Retinal pigment epithelial cell (primary cell): ENCODE results near the gene PHKB.

Experiments used
- DNase-seq: peaks from one replicate; pipeline ENCODE4 v3.0.0-alpha.2; 2010; ENCODE audit warnings: low read depth
- H3K4me3 ChIP-seq: 2 replicates; pipeline ENCODE4 v1.5.1; 2011; ENCODE audit warnings: mild to moderate bottlenecking, low read length, control low read depth, moderate library complexity
- TF ChIP-seq, protein P1 (sequence below): conservative IDR thresholded peaks from 2 replicates; pipeline ENCODE4 v1.5.1; 2011; ENCODE audit warnings: low read depth, low read length, control low read depth, inconsistent platforms

PHKB gene

DNA sequence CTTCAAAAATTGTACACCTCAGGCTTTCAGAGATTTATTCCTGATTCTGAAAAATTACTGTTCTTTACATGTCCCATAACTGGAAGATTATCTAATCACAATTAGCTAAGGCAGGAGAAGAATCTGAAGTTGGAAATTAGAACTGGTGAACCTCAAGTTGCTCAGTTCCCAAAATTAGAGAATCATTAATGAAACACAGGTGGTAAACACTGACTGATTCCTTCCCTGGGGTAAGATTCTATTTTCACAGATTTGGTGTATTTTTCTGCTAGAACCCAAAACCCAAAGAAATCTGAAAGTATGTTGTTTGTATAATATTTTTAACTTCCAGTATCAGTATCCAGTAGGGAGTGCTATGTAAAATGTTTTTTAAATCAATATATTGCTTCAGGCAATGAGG lies 25.7 kb downstream of the PHKB start:
- no peak overlapping the region for H3K4me3 ChIP-seq
- no peak for DNase-seq
- TF ChIP-seq, protein P1, sequence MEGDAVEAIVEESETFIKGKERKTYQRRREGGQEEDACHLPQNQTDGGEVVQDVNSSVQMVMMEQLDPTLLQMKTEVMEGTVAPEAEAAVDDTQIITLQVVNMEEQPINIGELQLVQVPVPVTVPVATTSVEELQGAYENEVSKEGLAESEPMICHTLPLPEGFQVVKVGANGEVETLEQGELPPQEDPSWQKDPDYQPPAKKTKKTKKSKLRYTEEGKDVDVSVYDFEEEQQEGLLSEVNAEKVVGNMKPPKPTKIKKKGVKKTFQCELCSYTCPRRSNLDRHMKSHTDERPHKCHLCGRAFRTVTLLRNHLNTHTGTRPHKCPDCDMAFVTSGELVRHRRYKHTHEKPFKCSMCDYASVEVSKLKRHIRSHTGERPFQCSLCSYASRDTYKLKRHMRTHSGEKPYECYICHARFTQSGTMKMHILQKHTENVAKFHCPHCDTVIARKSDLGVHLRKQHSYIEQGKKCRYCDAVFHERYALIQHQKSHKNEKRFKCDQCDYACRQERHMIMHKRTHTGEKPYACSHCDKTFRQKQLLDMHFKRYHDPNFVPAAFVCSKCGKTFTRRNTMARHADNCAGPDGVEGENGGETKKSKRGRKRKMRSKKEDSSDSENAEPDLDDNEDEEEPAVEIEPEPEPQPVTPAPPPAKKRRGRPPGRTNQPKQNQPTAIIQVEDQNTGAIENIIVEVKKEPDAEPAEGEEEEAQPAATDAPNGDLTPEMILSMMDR: no peak

DNA sequence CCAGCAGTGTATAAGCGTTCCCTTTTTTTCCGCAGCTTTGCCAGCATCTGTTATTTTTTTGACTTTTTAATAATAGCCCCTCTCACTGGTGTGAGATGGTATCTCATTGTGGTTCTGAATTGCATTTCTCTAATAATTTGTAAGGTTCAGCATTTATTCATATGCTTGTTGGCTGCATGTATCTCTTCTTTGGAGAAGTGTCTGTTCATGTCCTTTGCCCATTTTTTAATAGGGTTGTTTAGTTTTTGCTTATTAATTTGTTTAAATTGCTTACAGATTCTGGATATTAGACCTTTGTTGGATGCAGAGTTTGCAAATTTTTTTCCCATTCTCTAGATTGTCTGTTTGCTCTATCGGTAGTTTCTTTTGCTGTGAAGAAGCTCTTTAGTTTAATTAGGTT lies 26.9 kb downstream of the PHKB start:
- DNase-seq: no peak
- TF ChIP-seq, protein P1: no peak
- no peak overlapping the region for H3K4me3 ChIP-seq

DNA sequence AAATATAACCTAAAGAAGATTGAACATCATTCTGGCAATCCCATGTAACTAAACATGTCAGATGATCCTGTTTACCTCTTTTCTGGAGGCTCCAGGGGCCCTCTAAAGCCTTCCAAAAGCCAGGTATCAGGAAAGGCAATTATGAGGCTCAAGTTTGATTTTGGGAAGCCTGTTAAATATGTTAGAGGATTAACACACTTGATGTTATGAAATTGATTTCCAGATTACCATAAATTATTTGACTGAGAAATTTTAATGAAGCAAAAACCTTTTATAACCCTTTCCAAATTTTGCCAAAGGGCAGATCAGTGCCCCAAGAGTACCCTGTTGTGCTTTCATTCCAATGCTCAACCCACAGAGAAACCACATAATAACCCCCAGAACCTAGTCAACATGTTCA lies 29.3 kb downstream of the PHKB start:
- no peak for DNase-seq
- TF ChIP-seq, protein P1: no peak

DNA sequence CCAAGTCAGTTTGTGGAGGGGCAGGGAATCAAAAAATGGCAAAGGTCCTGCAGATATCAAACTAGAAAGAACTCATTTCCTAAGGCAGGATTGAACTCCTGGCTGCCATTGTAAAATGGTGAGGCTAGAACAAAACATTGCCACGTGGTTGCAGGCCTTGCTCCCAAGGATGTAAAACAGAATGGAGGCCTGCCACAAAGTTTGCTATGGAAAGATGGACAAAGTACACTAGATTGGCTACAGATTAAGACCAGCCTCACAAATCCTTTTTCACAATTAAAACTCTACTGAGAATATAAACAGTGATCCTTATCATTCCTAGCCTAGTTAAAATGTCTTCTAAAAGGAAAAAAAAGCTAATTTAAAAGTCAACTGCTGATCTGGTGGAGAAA lies 30.9 kb downstream of the PHKB start:
- DNase-seq: no peak
- TF ChIP-seq, protein P1: no peak
- H3K4me3 ChIP-seq: no peak overlapping the region

More for the DNA sequence above, 29.3 kb downstream of the PHKB start:
- no peak overlapping the region for H3K4me3 ChIP-seq

DNA sequence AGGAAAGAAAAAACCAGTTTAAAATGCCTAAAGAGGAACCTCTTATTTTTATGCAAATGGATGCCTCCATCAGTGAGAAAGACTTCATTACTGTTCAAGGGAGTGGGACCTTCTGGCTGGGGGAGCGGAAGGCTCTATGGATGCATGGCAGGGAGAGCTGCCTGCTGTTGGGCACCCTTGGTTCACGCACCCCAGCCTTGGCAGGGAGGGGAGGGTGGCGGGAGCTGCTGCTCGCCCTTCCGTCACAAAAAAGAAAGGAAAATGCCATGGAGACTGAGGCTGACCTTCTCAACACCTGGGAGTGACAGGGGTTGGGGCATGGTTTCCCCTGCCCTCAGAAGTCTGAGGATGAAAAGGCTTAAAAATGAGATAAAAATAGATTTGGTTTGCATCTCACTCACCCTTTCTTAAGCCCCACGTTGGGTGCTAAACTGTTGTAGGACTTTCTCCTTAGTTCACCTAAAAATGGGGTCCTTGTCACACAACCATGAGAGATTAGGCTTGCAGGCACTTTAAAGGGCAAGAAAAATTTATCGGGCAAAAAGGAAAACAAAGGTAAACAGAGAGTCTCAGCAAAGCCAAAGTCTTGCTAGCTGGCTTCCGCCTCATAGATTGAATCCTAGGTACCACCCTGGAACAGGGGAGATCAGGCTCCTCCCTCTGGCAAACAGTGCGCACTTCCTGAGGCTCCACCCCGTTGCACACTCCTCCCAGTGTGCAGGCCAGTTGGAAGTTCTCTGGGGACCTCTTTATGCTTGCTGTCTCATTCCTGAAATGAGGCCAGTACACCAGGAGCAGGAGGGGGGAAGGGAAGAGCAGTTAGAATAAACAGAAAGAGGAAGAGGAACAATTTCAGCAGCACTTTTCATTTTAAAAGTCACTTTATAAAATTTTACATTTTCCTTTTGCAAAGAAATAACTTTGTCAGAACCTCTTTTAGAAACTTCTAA lies 31.6 kb downstream of the PHKB start:
- DNase-seq: no peak
- H3K4me3 ChIP-seq: no peak overlapping the region
- TF ChIP-seq, protein P1: no peak

DNA sequence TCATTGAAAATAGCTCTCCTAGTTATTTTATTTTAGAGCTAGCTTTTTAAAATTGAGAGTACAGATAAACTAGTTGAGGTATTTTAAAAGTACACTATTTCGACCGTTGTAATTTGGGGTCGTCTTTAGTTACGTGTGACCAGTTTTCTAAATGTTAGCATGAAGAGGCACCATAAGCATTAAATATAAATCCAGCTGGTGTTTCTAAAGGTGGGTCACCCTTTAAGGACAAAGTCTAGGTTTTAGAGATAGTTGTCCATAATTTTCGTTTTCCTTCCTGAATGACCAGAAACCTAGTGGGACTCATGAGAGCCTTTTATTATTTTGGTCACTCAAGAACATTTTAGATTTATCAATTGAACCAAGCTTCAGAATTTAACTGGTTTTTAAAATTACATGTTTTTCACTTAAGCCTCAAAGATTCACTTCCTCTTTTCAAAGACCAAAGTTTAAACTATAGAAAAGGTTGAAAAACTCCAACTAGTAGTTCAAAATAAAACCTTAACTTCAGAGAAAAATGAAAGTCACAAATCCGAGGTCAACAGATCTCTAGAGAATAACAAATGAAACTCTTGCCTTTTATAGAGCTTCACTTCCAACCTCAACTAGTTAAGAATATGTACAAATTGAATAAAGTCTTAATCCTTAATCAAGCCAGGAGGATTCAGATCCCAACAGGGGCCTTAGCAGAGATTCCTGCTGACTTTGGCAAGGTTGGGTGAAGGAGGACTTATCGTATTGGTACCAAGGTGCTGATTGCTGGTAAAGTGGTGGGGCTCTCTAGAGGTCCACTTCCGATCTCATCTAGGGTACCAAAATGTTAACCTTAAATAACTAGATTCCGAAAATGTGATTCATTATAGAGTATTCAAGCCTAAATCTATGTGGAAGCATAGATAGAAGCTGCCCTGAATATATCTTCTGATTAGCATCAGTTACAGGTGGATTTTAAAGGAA lies 32.5 kb downstream of the PHKB start:
- no peak overlapping the region for H3K4me3 ChIP-seq
- TF ChIP-seq, protein P1: no peak

More for the DNA sequence above, 32.5 kb downstream of the PHKB start:
- no peak for DNase-seq
